Vagina (tissue), 2 donors: ENCODE results near the gene FRG2C. TPM values are rescaled to one million over a fixed set of nuclear protein-coding genes. Genes with fewer than 3 reads are reported as not detected.

Experiments
- DNase-seq, 2 donors: peaks; one replicate each; pipeline ENCODE4 v3.0.0-alpha.2; 2017; ENCODE audit errors: extremely low spot score in 2 of 2
- H3K27ac ChIP-seq: fragments of 200-600 bp; sonication (generic); one replicate; pipeline ENCODE4 v1.5.1; 2019
- H3K27me3 ChIP-seq: fragments of 200-600 bp; sonication (generic); one replicate; pipeline ENCODE4 v1.5.1; 2019
- H3K36me3 ChIP-seq, 2 donors: fragments of 200-600 bp; sonication (generic); one replicate each; pipeline ENCODE4 v1.5.1; 2017 to 2019
- H3K4me1 ChIP-seq: fragments of 200-600 bp; sonication (generic); one replicate; pipeline ENCODE4 v1.5.1; 2019
- H3K4me3 ChIP-seq, 2 donors: fragments of 200-600 bp; sonication (generic); 1 replicate in 1 of 2; 2 replicates in 1 of 2; pipeline ENCODE4 v1.5.1; 2016 to 2019
- H3K9me3 ChIP-seq: fragments of 200-600 bp; sonication (generic); one replicate; pipeline ENCODE4 v1.5.1; 2019
- CTCF ChIP-seq, 3 experiments: fragments of 450-650 bp in 2 of 3; fragments of 200-600 bp in 1 of 3; sonication (generic) in 1 of 3; IDR thresholded peaks; one replicate each; pipeline ENCODE4 v1.5.1; 2017 to 2019; ENCODE audit warnings: antibody characterized with exemption in 3 of 3, mild to moderate bottlenecking in 2 of 3, moderate library complexity in 2 of 3
- POLR2A ChIP-seq, 2 donors: fragments of 450-650 bp; IDR thresholded peaks; one replicate each; pipeline ENCODE4 v1.6.1; 2017; ENCODE audit warnings: antibody characterized with exemption in 2 of 2, mild to moderate bottlenecking in 2 of 2, moderate library complexity in 2 of 2
- POLR2AphosphoS5 ChIP-seq, 2 donors: sonication (generic); formaldehyde crosslinking; IDR thresholded peaks; one replicate each; pipeline ENCODE4 v1.9.0; 2017; ENCODE audit warnings: antibody characterized with exemption in 2 of 2, mild to moderate bottlenecking in 2 of 2, low read depth in 1 of 2; ENCODE audit not compliant: insufficient read depth in 1 of 2
- intact Hi-C: fragments of 100-400 bp; cut with DNase I; formaldehyde crosslinking; loops from one replicate; pipeline ENCODE4 v1.15.1; 2023
- microRNA counts, 2 donors: library from miRNA; unstranded; fragments of <30 nt; microRNA quantifications; one replicate each; lab custom pipeline; 2016 to 2017
- microRNA-seq: library from miRNA; unstranded; fragments of <30 nt; microRNA quantifications from one replicate; pipeline ENCODE4, GENCODE V29; 2017; ENCODE audit warnings: borderline number of aligned reads, borderline replicate concordance
- small RNA-seq: library from RNA; depleted of rRNA; stranded (forward); fragments of <200 nt; gene quantifications from one replicate; pipeline ENCODE3, GENCODE V24; 2016
- total RNA-seq: library from RNA; depleted of rRNA; stranded (reverse); fragments of >200 nt; gene quantifications from one replicate; pipeline ENCODE4 v1.2.3, GENCODE V29; 2016

The FRG2C gene
- total RNA-seq, 1 donor from 2014 or later: not detected

DNA sequence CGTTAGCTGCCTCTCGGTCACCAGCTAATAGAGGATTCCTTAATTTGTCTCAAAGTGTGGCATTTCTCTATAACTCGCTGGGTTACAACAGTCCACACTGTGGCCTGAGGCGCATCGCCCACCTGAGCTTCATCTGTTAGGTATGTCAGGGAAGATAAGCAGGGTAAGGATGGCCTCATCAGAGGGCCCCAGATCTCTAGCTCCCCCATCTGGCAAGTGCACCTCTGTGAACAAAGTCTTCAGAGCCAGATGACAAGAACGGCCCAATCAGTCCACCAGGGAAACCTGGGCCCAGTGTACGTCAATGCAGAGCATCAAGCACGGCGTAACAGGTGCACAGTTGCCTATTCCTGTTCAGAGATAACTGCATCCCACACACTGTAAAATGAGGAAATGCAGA, 23.2 kb downstream of the FRG2C start:
- no peaks in the 10 kb centered on the region for H3K9me3 ChIP-seq
- TF ChIP-seq CTCF (IDR thresholded peaks at IDR 0.05) (no peak), POLR2AphosphoS5 (IDR thresholded peaks at IDR 0.05; ENCODE audit: insufficient read depth in 1 of 2, low read depth in 1 of 2) (no peak)
- H3K36me3 ChIP-seq: no peaks in the 10 kb centered on the region
- intact Hi-C loops: no loop called here
- H3K4me3 ChIP-seq: no peak overlapping the region
- H3K27me3 ChIP-seq: no peaks in the 10 kb centered on the region
- no peak overlapping the region for H3K27ac ChIP-seq
- H3K4me1 ChIP-seq: no peaks in the 10 kb centered on the region
- no peak for DNase-seq

- DNase-seq: no peak
- Histone ChIP-seq H3K9me3 (no peaks in the 10 kb centered on the region), H3K36me3 (no peaks in the 10 kb centered on the region), H3K4me3 (no peak overlapping the region), H3K27me3 (no peaks in the 10 kb centered on the region), H3K27ac (no peak overlapping the region), H3K4me1 (no peaks in the 10 kb centered on the region)
- intact Hi-C loops: no loop called here
- TF ChIP-seq CTCF (IDR thresholded peaks at IDR 0.05): no peak
- no peak for TF ChIP-seq POLR2A (IDR thresholded peaks at IDR 0.05)
- no peak for TF ChIP-seq POLR2AphosphoS5 (IDR thresholded peaks at IDR 0.05; ENCODE audit: insufficient read depth in 1 of 2, low read depth in 1 of 2)
Measured at GRCh38 chr3:75692061-75692460, 27.9 kb downstream of the FRG2C start.

MicroRNA genes within 50 kb of the gene (microRNA counts, 767-probe panel; counts per million panel counts)
- microRNA hsa-miR-1324 (lab: Ali Mortazavi, UCI): 238 to 261 counts per million in 2 donors

Small RNA genes lying within 50 kb of the gene (microRNA-seq; reads per million reads assigned to microRNA genes)
- gene MIR1324: not detected

Small RNA genes lying within 50 kb of the gene (small RNA-seq; reads per million reads assigned to genes)
- gene AC108724.2: not detected

Other genes with a start within 250 kb of the FRG2C start
- 13.0 TPM for gene ZNF717, start 121.2 kb downstream of the FRG2C start, total RNA-seq